ENCODE results near the gene LRAT.
A peak's percentile ranks its signal among the peaks of the same experiment; 100 is the strongest.
"Not testable (repeated sequence)": the region's sequence is repeated elsewhere in the genome, so short reads cannot be mapped to it uniquely, and the experiment has no call there.

The LRAT gene

DNA sequence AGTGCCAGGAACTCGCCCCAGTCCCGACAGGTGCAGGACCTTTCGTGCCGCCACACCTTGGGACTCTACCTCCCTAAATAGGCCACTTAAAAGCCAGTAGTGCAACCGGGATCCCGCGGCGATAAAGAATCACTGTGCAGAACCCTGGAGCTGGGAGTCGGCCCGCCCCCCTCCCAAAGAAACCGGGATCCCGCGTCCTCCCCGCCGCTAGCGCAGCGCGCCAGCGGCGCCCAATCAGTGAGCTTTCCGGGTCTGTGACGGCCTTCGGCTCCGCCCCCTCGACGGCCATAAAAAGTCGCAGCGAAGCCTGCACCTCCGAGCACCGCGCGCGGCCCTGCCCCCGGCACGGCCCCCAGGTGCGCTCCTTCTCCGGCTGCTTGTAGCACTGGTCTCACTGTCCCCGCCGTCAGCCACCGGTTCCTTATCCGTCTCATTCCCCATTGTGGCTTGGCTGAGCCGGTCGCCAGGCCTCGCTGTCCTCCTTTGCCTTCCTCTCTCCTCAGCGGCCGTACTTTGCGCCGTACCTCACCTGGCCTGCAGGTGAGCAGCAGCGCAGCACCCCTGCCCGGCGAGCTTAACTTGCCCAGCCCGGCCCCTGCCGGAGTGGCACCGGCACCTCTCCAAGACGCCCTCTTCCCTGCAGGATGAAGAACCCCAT lies at the start of gene LRAT:
LRAT (plus strand) TSS at position 318 of the 658 bp plus-strand sequence; CDS start at position 645, 327 bp downstream.
- peak; percentile 59 for DNase-seq

DNA sequence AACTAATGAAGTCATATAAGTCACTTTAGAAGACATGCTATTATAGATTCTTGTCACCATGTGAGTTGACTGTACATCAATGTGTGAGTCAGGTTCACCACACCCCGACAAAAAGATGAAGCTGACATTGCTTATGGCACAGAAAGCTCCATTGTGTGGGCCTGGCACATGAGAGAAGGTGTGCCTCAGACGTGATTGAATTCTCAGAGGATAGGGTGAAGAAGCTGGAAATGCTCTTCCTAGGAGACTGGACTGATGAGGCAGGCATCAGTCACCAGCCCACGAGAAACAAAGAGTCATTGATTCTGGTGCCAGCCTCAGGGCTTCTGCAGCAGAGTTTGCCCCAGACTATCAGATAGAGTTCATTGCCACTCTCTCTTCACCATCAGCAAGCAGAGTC lies 35.9 kb upstream of the LRAT start:
- no peak for DNase-seq

DNA sequence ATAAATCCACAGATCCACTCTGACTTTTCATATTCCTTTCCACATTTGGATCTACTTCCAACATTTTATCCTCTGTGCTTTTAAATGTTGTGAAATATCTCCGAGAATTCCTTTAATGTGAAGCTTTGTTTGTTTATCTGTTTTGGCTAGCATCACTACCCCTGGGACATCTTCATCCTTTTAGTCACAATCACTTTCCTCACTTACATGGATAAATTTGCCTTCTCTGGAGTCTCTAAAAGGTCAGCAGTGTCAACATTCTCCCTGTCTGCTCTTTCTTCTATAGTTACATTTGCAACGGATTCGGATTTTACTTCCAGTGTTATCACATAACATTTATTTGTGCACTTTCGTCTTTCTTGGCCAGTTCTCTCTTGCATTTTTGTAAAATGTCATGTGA lies 34.2 kb upstream of the LRAT start:
- no peak for DNase-seq

DNA sequence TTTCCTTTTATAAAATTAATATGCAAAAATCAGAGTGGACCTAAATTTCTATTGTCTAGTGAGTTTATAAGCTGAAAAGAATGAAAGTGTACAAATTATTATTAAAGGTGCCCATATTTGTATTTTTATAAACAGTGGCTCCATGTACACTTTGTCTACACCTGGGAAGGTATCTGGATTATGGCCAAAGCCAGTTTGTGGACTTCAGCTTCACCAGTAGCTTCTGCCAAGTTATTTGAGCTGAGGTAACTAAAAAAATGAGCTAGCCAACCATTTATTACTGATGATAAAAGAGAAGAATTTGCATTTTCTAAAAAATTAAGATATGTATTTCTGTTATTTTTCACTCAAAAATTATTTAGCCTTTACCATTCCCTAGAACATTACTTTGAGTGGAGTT lies 32.3 kb upstream of the LRAT start:
- DNase-seq = no peak

DNA sequence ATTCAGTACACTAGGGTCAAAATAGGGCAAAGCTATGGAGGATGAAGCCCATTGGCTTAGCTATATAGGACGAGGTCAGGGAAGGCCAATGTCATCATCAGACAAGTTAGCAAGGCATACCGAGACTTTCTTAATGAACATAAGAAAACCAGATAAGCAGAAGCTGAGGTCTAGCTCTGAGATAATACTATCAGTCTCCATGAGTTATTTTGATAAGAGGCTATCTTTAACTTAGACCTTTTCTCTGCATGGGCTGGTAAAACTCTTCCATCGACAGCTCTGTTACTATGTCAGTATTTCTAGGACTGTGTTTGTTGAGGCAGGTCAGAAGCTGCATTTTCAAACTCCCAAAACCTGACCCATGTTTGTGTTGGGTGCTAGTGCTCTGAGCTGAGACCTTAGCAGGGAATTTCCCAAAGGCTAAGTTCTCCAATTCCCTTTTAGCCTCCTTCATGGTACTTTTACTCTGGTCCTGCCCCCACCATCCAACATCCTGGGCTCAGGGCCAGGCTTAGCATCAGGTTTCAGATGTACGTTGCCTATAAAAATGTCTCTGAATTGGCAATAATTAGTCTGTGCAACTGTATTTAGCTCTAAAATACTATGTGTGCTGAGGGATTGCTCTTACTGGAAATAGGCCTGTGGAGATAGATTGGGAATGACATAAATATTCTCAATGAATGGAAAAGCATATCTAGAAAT lies 29.3 kb upstream of the LRAT start:
- peak; percentile 21 for DNase-seq

DNA sequence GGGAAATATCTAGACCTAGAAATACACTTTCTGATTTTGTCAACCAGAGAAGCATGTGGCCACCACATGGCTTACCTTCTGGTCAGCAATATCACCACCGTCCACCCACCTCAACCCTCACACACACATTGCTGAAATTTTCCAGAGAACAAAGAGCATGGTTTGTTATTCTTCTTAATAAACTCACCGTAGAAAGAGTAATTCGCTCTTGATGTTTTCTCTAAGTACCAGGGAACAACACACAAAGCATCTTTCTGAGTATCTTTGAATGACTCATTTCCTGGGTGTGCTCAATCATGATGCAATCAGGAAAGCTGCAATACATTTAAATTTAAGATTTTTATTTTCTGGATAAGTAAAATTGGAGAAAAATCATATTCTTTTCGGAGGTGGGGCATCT lies 24.7 kb upstream of the LRAT start:
- no peak for DNase-seq

DNA sequence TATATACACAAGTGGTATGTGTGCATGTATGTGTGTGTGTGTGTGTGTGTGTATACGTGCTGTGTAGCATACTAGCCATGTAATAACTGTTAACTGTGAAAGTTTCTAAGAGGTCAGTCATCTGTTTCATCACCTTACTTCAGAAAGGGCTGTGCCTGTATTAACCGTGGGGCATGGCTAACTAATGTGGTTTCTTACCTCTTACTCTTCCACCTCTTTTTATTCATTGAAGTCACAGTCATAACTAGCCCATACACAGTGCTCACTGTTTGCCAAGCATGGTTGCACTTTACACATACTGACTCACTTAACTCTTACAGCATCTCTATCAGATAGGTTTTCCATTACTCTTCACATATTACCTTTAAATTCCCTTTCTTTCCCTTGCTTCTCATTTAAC lies 23.7 kb upstream of the LRAT start:
- DNase-seq = no peak

DNA sequence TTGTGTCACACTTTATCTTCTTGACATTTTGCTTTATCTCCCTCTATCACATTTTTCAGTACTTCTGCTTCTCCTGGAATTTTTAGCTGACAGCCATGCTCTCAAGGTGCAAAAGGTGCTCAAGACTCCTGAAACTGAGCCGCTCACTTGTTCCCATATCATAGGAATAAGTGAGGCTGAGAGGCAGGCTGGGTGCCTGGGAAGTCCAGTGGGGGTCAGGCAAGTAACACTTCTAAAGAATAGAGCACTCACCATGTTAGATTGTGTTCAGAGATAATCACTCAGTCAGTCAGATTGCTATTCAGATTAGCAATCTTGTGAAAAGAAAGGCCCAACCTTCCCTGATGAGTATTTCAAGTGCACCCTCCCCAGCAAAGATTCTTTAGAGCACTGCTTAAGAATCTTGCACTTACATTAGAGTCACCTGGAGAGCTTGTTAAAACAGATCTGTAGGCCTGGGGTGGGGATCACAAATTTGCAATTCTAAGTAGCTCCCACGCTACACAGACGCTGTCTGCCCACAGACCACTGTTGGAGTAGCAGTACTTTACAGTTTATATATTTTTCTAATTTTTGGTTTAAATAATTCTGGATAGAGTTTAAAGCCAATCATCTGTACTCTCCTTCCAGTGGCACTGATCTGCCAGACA lies 23.1 kb upstream of the LRAT start:
- no peak for DNase-seq

DNA sequence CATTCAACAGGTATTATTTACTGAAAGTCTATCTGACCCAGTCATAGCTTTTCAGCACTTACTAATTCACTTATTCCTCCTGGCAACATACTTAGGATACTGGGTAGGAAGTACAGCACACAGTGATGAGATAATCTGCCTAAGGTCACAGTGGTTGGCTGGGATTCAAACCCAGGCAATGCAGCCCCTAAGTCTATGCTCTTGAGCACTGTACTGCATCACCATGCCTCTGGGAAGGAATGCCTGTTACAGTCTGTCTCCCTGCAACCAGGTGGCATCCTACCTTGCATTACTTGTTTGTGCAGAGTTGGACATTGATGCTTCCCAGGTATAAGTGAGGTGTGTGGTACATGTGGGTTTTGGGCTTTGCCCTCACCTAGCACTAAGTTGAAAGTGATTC lies 21.5 kb upstream of the LRAT start:
- DNase-seq = no peak

DNA sequence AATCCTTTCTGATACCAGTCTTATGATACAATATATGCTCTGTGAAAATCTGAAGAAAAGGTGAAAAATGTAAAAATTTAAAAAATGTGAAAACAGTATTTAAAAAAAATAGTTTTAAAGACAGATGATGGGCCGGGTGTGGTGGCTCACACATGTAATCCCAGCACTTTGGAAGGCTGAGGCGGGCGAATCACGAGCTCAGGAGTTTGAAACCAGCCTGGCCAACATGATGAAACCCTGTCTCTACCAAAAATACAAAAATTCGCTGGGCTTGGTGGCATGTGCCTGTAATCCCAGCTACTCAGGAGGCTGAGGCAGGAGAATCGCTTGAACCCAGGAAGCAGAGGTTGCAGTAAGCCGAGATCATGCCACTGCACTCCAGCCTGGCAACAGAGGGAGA lies 20.2 kb upstream of the LRAT start:
- DNase-seq = not testable (repeated sequence)

DNA sequence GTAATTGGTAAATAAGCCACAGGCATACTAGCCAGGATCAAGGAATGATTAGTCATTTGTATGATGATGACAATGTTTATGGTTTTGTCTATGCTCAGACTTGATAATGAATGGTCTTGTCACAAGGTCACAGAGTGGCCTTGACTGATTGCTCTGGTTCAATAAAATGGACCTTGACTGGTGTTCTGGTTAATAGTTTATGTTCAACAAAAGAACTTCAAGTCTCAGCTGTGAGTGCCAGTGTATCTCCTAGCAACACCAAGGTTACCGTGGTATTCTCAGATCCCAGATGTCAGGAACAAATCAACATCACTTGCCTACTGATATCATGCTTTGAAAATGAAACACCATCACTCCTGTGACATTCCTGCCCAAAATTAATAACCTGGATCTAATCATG lies 16.3 kb upstream of the LRAT start:
- DNase-seq = no peak

DNA sequence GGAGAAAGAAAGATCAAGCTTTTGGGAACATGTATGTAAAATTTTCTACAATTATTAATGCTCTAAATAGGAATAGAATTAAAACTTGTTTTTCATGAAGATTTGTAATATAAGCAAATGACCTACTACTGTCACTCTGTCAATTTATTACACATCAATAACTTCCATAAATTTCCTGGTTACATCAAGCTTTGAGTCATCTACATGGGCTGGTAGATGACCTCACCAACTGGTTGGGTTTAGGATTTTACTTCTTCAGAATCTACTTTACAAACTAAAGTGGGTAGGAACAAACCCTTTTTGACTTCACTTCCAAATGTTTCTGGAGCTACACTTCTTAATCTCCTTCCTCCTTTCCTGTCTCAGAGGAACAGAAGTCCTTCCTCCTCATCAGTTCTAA lies 12.0 kb upstream of the LRAT start:
- DNase-seq = no peak

DNA sequence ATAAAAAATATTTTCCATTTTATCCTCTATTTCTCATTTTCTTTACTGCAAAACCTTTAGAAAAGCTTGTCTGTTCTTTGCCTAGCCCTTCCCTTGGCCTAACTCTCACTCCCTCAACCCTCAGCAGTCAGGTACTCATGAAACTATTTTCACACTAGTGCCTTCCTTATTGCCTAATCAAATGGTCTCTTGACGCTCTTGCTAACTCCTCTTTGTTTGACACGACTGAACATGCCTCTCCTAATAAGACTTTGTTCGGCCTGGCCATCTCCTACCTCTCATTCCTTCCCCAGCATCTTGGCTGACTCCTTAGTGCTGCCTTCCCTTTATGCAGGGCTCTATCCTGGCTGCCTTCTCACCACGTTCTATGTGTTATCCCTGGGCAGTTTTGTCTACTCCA lies 11.1 kb upstream of the LRAT start:
- no peak for DNase-seq

DNA sequence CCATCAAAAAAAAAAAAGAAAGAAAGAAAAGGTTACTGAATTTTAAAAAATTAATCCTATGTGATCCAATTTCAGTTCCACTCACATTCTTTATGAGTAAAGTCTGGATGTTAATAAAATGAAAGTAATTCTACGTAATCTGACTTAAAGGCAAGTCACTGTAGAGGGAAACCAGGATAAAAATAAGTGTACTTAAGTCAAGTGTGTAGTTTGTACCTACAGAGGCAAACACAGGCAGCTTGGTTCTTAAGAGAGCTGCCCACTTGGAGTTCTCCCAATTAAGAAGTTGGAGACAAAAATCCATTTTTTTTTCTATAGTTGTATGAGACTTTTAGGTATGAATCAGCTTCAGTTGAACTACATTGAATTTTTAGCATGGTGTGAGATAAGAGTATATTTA lies 7.0 kb upstream of the LRAT start:
- DNase-seq = no peak

DNA sequence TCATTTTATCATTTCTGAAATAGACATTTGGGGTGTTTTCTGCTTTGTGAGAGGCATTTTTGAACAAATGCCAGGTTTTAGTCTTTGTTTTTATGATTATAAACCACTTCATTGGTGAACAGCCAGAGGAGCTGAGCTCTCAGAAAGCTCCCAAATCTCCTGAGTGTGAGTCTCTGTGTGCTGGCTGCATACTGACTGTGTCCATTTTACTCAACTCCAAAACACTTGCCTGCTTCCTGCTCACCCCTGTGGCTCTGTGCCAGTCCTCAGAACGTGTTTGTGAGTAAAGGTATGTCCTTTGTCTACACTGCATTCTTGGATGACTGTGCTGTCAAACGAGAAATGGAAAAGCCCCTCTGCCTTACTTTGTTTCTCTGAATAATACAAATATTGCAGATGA lies 5.4 kb upstream of the LRAT start:
- DNase-seq = no peak

DNA sequence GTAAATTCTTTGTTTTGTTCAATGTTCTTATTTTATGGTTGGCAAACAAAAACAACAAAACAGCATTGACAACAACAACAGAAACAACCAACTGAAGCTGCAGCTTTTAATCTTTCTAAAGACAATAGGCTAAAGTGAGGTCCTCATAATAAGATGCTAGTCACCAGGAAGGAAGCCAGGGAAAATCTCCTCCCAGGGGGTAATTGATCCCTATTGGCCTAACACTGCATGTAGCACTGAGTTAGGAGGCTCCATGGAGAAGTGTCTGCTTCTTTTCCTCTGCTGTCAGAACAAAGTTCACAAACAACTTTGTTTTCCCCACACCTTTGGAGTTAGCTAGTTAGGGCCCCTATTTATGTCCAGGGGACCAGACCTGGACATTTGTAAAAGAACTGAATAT lies 4.7 kb upstream of the LRAT start:
- DNase-seq = no peak

DNA sequence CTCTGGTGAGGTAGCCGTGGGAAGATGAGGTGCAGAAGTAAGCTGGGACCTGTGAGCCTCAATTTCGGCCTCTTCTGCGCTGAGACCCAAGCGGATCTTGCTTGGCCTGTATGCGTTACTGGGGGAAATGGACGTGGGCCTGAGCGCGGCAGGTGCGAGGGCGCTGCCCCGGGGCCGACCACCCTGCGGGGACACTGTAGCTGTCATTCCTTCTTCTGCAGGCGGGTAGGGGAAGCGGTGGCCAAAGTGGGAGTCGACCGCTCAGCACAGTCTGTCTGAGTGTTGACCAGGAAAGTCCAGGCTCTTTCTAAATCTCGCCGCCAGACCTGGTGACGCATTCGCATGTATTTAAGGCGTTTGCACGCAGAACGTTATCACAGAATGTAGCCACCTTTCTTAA lies 3.3 kb upstream of the LRAT start:
- no peak for DNase-seq

DNA sequence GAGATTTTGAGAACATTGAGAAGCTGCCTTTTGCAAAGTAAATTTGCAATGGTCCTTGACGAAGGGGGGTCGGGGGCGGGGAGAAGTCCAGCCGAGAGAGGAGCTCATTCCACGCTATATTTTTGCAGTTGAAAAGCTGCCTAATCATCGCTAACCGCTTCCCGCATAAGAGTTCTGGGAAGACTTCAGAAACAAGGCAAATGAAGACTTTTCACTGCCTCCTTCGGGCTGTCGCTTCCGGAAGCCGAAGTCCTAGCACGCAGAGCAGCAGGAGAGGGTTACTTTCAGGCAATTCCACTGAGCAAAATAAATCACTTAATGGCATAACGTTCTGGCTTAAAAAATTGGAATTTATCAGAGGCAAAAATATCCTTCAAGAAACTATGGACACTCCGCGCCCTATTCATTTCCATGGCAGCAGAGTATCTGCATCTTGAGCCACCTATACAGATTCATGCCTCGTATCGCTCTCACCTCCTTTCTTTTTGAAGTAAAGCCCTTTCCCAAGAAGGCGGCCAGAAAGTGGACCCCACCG lies 2.6 kb upstream of the LRAT start:
- peak; percentile 5 for DNase-seq

DNA sequence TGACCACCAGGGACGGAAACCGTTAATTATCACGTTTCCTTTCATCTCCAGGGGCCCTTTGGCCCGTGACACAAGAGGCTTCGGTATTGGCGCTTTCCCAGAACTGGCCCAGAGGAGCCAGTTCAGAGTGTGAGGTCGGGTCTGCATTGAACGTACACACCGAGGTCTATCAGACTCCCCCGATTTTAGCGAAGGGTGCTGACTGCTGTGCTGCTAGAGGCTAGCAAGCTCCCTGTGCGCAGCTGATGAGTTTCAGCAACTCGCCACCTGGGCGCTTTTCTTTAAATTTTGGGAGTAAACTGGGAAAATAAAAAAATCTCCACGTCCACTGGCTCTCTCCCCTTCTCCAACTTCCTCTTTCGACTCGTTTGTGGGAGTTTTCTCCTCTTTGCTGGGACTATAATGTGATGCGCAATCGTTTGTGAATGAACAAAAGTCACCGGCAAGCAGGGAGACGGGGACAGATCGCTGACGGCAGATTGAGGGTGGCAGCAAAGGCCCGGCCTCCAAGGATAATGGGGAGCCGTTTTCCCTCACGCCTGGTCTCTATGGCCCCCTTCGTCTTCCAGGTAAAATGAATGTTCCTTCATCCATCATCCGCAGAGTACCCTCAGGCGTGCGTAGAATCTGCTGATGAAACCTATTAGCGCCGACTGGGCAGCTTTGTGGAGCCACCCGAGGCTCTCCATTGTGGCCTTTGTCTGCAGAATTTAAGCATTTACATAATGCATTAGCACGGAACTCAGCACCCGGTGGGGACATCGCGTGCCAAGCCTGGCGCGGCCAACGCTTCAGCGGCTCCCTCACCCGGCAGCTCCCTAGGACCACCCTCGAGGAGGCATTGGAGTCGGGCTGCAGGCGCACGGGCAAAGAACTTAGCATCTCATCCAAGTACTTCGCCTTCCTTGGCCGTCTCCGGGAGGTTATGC lies 1.6 kb upstream of the LRAT start:
- peak; percentile 59 for DNase-seq

DNA sequence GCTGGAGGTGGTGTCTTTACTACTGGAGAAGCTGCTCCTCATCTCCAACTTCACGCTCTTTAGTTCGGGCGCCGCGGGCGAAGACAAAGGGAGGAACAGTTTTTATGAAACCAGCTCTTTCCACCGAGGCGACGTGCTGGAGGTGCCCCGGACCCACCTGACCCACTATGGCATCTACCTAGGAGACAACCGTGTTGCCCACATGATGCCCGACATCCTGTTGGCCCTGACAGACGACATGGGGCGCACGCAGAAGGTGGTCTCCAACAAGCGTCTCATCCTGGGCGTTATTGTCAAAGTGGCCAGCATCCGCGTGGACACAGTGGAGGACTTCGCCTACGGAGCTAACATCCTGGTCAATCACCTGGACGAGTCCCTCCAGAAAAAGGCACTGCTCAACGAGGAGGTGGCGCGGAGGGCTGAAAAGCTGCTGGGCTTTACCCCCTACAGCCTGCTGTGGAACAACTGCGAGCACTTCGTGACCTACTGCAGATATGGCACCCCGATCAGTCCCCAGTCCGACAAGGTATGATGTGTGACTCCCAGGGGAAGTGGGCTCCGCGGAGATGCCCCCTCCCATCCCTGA lies 634 bp downstream of the LRAT start:
- peak; percentile 6 for DNase-seq

DNA sequence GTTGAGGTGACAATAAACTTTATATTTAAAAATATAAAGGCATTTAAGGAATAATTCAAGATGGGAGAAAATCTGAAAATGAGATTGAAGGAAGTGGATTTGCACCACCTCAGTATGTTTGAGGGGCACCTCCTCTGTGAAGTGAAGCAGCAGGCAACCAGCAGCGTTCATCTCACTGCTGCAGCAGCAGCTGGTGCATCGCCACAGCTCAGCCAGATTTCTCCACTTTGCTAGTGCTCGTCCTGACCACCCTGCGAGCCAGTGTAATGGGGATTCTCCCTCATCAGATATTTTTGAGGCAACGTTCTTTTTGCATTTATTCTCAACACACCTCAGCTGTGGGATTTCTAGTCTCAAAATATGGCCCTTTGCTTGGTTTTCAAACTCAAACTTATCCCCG lies 13.9 kb downstream of the LRAT start:
- no peak for DNase-seq

DNA sequence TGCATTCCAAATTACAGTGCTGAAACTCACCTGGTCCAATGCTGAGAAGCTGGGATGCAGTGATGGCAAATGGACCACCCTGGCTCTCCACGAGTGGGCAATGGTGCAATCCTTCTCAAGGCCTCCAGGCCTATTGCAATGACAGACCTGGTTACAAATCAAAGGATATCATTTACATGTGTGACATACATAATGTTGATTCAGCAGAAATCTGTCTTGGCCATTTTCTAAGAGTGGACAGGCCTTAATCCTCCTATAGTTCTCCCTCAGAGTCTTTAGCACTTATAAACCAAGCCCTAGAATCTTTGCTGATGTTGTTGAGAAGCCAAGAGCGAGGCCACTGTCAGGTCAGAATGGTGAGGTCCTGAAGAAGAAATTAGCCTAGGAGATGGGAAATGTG lies 17.1 kb downstream of the LRAT start:
- DNase-seq = no peak

DNA sequence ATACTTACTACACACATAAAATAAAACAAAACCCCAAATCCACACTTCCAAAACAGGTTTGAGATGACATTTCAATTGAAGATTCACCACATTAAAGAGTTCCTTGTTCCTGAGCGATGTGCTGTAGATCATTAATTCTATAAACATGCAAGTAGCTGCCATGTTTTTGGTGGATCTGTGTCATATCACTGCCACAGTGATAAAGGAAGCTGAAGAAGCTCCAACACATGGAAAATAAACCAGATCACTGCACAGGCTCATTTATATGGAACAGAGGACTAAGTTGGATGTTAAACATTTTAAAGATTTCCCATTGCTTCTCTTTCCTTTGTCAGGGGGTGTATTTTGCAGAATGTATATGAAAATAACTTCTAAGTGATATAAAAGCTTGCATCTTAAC lies 34.5 kb downstream of the LRAT start:
- DNase-seq = no peak
